Measurements from ENCODE around the gene CAPZB.

The CAPZB gene

GRCh38 chr1:19496527-19496874 is 11.2 kb upstream of the CAPZB start:
- no peak for DNase-seq

- DNase-seq: no peak
Observed at GRCh38 chr1:19495799-19496526, 10.6 kb upstream of the CAPZB start.

GRCh38 chr1:19495000-19495656 is 9.8 kb upstream of the CAPZB start:
- no peak for DNase-seq

GRCh38 chr1:19493547-19493946 is 8.2 kb upstream of the CAPZB start:
- DNase-seq: no peak

GRCh38 chr1:19489996-19490395 is 4.7 kb upstream of the CAPZB start:
- no peak for DNase-seq

GRCh38 chr1:19488136-19488535 is 2.8 kb upstream of the CAPZB start:
- no peak for DNase-seq

- DNase-seq: peak; percentile 21
Observed at GRCh38 chr1:19484798-19485361, 459 bp downstream of the CAPZB start.

- peak; percentile 38 for DNase-seq
Observed at GRCh38 chr1:19484338-19484797, 971 bp downstream of the CAPZB start.

GRCh38 chr1:19483691-19484090 is 1.6 kb downstream of the CAPZB start:
- DNase-seq: no peak

GRCh38 chr1:19483261-19483660 is 2.1 kb downstream of the CAPZB start:
- peak; percentile 40 for DNase-seq

GRCh38 chr1:19481826-19482398 is 3.4 kb downstream of the CAPZB start:
- DNase-seq: no peak

- no peak for DNase-seq
Observed at GRCh38 chr1:19480282-19480681, 5.1 kb downstream of the CAPZB start.

- DNase-seq: no peak
Observed at GRCh38 chr1:19479351-19480120, 5.8 kb downstream of the CAPZB start.

- DNase-seq: no peak
Observed at GRCh38 chr1:19478322-19478721, 7.0 kb downstream of the CAPZB start.

GRCh38 chr1:19477284-19478249 is 7.8 kb downstream of the CAPZB start:
- DNase-seq: peak; percentile 44

GRCh38 chr1:19476450-19477190 is 8.7 kb downstream of the CAPZB start:
- DNase-seq: peak; percentile 47

GRCh38 chr1:19475296-19475695 is 10.0 kb downstream of the CAPZB start:
- DNase-seq: no peak

GRCh38 chr1:19472174-19472573 is 13.2 kb downstream of the CAPZB start:
- DNase-seq: no peak

GRCh38 chr1:19469004-19469403 is 16.3 kb downstream of the CAPZB start:
- DNase-seq: no peak

- DNase-seq: peak; percentile 66
Observed at GRCh38 chr1:19468397-19468956, 16.9 kb downstream of the CAPZB start.

Measured in activated naive CD4-positive, alpha-beta T cell treated with Interleukin-2 at 50 U/mL for 16 hours (primary cell).